ENCODE results near the gene BCORL1.

BCORL1 gene, protein sequence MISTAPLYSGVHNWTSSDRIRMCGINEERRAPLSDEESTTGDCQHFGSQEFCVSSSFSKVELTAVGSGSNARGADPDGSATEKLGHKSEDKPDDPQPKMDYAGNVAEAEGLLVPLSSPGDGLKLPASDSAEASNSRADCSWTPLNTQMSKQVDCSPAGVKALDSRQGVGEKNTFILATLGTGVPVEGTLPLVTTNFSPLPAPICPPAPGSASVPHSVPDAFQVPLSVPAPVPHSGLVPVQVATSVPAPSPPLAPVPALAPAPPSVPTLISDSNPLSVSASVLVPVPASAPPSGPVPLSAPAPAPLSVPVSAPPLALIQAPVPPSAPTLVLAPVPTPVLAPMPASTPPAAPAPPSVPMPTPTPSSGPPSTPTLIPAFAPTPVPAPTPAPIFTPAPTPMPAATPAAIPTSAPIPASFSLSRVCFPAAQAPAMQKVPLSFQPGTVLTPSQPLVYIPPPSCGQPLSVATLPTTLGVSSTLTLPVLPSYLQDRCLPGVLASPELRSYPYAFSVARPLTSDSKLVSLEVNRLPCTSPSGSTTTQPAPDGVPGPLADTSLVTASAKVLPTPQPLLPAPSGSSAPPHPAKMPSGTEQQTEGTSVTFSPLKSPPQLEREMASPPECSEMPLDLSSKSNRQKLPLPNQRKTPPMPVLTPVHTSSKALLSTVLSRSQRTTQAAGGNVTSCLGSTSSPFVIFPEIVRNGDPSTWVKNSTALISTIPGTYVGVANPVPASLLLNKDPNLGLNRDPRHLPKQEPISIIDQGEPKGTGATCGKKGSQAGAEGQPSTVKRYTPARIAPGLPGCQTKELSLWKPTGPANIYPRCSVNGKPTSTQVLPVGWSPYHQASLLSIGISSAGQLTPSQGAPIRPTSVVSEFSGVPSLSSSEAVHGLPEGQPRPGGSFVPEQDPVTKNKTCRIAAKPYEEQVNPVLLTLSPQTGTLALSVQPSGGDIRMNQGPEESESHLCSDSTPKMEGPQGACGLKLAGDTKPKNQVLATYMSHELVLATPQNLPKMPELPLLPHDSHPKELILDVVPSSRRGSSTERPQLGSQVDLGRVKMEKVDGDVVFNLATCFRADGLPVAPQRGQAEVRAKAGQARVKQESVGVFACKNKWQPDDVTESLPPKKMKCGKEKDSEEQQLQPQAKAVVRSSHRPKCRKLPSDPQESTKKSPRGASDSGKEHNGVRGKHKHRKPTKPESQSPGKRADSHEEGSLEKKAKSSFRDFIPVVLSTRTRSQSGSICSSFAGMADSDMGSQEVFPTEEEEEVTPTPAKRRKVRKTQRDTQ (N-terminal part only)

GRCh38 chrX:129982300-129983251, at the start of gene BCORL1:
BCORL1 (plus strand) TSS chrX:129982635; CDS start chrX:130005232, 22,597 bp downstream.
- DNase-seq, result peak; percentile 79

GRCh38 chrX:129932821-129933321, 49.6 kb upstream of the BCORL1 start:
- no peak for DNase-seq

DNA sequence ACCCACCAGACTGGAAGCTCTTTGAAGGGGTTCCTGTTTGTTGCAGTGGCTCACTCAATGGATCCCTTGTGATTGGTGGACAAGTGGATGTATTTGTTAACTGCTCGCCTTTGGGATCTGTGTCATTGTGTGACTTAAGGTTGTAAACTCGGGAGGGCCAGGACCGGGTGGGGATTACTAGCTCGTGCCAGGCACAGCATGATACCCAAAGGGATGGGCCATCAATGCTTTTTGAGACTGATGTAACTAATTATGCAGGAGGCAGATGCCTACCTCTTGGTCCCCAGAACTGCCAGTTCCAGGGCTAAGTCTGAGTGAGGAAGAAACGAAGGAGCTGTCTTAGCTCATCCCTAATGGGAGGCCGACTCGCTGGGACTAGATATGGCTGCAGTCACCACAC, 48.7 kb upstream of the BCORL1 start:
- no peak for DNase-seq

- DNase-seq, result no peak
Observed at GRCh38 chrX:129934461-129934860, 48.0 kb upstream of the BCORL1 start.

GRCh38 chrX:129934952-129935351, 47.5 kb upstream of the BCORL1 start:
- DNase-seq, result no peak

GRCh38 chrX:129938081-129938480, 44.4 kb upstream of the BCORL1 start:
- no peak for DNase-seq

- DNase-seq, result no peak
Observed at GRCh38 chrX:129939986-129940385, 42.4 kb upstream of the BCORL1 start.

GRCh38 chrX:129940721-129941120, 41.7 kb upstream of the BCORL1 start:
- DNase-seq, result no peak

- no peak for DNase-seq
Observed at GRCh38 chrX:129945131-129945530, 37.3 kb upstream of the BCORL1 start.

DNA sequence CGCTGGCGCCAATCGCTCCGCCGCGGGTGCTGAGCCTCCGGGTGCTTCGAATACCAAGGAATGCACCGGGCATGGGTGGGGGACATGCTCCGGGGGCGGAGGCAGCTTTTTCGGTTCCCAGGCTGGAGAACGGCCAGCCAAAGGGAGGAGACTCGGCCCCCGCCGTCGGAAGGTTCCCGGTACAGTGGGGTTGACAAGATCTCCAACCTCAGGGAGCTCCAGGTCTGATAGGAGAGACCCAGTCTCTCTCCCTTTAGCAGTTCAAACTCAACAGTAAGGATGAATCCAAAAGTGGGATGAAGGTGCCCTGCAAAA, 29.1 kb upstream of the BCORL1 start:
- no peak for DNase-seq

- DNase-seq, result no peak
Observed at GRCh38 chrX:129953881-129954280, 28.6 kb upstream of the BCORL1 start.

- DNase-seq, result no peak
Observed at GRCh38 chrX:129954804-129955203, 27.6 kb upstream of the BCORL1 start.

DNA sequence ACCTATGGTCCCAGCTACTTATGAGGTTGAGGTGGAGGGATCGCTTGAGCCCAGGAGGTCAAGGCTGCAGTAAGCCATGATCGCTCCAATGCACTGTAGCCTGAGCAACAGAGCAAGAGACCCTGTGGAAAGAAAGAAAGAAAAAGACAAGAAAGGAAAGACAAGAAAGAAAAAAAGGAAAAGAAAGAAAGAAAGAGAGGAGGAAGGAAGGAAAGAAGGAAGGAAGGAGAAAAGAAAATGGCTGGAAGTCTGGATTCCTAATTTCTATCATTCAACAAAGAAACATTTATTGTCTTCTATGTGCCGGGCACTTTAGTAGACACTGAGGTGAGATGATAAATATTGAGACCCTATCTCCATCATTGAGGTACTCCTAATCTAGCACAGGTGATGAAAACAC, 26.8 kb upstream of the BCORL1 start:
- no peak for DNase-seq

GRCh38 chrX:129956145-129956544, 26.3 kb upstream of the BCORL1 start:
- no peak for DNase-seq

DNA sequence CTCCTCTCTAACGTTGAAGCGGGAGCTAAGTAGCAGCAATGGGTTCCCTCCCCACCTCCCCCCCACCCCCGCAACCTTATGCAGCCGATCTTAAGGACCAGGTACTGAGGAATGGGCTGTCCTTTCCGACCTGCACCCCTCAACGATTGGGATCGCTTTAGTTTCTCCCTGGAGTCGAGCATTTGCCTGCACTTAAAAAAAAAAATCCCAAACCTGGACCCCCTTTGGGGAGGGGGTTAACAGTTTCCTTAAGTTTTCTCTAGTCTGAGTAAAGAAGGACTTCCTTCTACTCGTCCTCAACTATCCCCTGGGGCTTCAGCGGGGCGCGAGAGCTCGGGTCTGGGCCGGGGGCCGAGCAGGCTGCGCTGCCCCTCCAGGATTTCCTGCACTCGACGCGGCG, 25.7 kb upstream of the BCORL1 start:
- DNase-seq, result no peak

GRCh38 chrX:129957241-129958082, 25.0 kb upstream of the BCORL1 start:
- peak; percentile 44 for DNase-seq

DNA sequence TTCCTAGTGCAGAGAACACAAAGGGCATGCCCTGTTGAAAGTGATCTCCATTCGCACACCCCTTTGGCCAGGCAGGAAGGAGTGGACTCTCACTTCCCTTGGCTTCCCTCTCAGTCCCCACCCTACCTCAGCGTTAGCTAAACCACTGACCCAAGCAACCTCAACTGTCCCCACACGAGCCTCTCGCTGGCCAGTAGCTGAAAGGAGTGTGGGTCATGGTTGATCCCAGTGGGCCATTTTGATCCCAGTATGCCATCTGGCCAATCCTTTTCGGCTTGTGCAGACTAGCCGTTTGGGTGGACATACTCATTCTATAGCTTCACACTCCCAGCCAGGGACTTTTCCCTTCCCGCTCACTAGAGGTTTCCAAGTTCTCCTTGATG, 24.4 kb upstream of the BCORL1 start:
- no peak for DNase-seq

DNA sequence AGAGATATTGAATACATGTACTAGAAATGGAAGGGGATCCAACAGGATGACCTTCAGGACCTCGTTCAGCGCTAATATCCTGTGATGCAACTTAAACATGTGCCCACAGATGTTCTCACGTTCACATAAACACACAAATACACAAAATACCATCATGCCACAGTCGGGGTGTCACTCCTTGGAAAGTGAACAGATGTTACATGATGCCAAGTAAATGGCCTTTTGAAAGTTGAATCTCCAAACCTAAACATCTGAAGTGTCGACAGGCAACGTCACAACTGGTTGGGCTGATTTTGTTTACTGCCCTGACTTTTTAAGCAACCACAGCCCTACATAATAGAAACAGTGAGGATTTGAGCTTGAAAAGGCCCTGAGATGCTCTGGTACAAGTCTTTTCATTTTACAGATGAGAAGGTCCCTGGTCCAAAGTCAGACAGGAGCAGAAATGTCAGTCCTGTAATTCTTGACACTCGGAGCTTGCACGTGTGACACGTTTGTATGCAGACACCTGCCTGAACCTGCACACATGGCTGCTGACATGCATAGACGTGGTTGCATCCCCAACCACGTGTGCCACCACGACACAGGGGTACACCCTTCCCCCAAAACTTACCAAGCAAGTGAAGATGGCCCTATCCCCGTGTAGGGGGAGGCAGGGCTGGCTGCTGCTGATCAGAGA, 23.5 kb upstream of the BCORL1 start:
- no peak for DNase-seq

DNA sequence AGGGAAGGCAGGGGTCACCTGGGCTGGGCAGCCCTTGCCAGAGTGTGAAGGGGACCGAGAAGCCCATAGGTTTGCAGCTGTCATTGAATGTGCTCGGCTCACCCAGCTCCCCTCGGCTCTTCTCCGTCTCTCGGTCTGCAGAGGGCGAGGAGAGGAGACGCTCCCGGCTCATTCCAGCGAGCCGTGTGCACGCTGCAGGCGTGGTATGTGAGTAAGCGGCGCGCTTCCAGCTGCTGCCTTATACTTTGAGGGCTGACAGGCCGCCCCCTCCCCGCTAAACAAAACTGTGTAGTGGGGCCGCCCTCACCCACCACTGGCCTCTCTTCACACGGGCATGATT, 23.0 kb upstream of the BCORL1 start:
- no peak for DNase-seq

All from stimulated activated CD4-positive, alpha-beta T cell treated with anti-CD3 and anti-CD28 coated beads, Interleukin-12 subunit alpha, Interleukin-12 subunit beta, amount 100 ng/mL, for 4 hours (primary cell).